K562 (cell line): ENCODE results near the gene LY6G6D.

Experiments
- ATF3 ChIP-seq, 2 experiments: fragments of 450-650 bp in 1 of 2; sonication (generic) in 1 of 2; formaldehyde crosslinking in 1 of 2; IDR thresholded peaks in 1 of 2; conservative IDR thresholded peaks in 1 of 2; 2 replicates each; pipeline versions ENCODE4 v1.6.1 to v1.8.1; 2016 to 2023; ENCODE audit warnings: mild to moderate bottlenecking in 2 of 2, moderate library complexity in 2 of 2, inconsistent platforms in 1 of 2, missing genetic modification reagents in 1 of 2
- CTCF ChIP-seq, 3 experiments: IDR thresholded peaks in 2 of 3; conservative IDR thresholded peaks in 1 of 3; 2 replicates each; pipeline ENCODE4 v1.5.1; 2011 to 2012; ENCODE audit warnings: low read length in 3 of 3, mild to moderate bottlenecking in 3 of 3, control low read depth in 2 of 3, improper control_type of control experiment in 1 of 3, inconsistent platforms in 1 of 3, low read depth in 1 of 3, mixed read lengths in 1 of 3, moderate library complexity in 1 of 3; ENCODE audit not compliant: insufficient read depth in 2 of 3
- ESRRB ChIP-seq: fragments of 250-450 bp; sonication (Bioruptor Pico); IDR thresholded peaks from 2 replicates; pipeline ENCODE4 v1.5.0; 2020; ENCODE audit warnings: mild to moderate bottlenecking, moderate library complexity, borderline replicate concordance
- MXI1 ChIP-seq: IDR thresholded peaks from 2 replicates; pipeline ENCODE4 v1.6.1; 2011; ENCODE audit warnings: low read depth, mild to moderate bottlenecking, improper control_type of control experiment, low read length
- NRF1 ChIP-seq, 2 experiments: fragments of 450-650 bp; IDR thresholded peaks in 1 of 2; conservative IDR thresholded peaks in 1 of 2; 2 replicates each; pipeline ENCODE4 v1.6.1; 2014; ENCODE audit warnings: mild to moderate bottlenecking in 2 of 2
- SIN3A ChIP-seq, 2 experiments: fragments of 150-350 bp in 1 of 2; IDR thresholded peaks; 2 replicates each; pipeline ENCODE4 v1.6.1; 2011 to 2016; ENCODE audit warnings: borderline replicate concordance in 2 of 2, low read depth in 2 of 2, low read length in 2 of 2, mild to moderate bottlenecking in 2 of 2, moderate library complexity in 2 of 2; ENCODE audit not compliant: control insufficient read depth in 1 of 2
- ZNF561 ChIP-seq: fragments of 450-650 bp; formaldehyde crosslinking; conservative IDR thresholded peaks from 2 replicates; pipeline ENCODE4 v1.4.0; 2020; ENCODE audit warnings: mild to moderate bottlenecking, moderate library complexity

- no peak for TF ChIP-seq MXI1
- TF ChIP-seq SIN3A (IDR thresholded peaks at IDR 0.05; ENCODE audit: borderline replicate concordance in 2 of 2, control insufficient read depth in 1 of 2, low read depth in 2 of 2, low read length in 2 of 2): no peak
- no peak for TF ChIP-seq ZNF561 (CRISPR knock-in tag)
- 0 out of 6 replicates have a peak, but pooled peaks of 1 of the 3 experiments have one; percentile 10 for TF ChIP-seq CTCF (IDR thresholded peaks at IDR 0.05 in 2 of 3, conservative IDR thresholded peaks at IDR 0.05 in 1 of 3; ENCODE audit: insufficient read depth in 2 of 3, low read depth in 1 of 3, low read length in 3 of 3)
- TF ChIP-seq ESRRB (CRISPR knock-in tag): no peak
- TF ChIP-seq ATF3 (IDR thresholded peaks at IDR 0.05): no peak
- TF ChIP-seq ATF3 (CRISPR knock-in tag; conservative IDR thresholded peaks at IDR 0.05): no peak
- no peak; a peak in 1 of 4 replicates for TF ChIP-seq NRF1 (conservative IDR thresholded peaks at IDR 0.05 in 1 of 2, IDR thresholded peaks at IDR 0.05 in 1 of 2)
Measured at GRCh38 chr6:31686483-31686882, 28.7 kb upstream of the LY6G6D start.
